HG02943 (cell line): ENCODE measurements around the gene ELOF1.
"Not testable (repeated sequence)": the region's sequence is repeated elsewhere in the genome, so short reads cannot be mapped to it uniquely, and the experiment has no call there.

Source experiments
- ATAC-seq: cut with Tn5 transposase; IDR thresholded peaks from one replicate; pipeline ENCODE4 v1.9.1; 2021; ENCODE audit warnings: mild to moderate bottlenecking, low read depth, moderate library complexity; ENCODE audit not compliant: unreplicated experiment

The ELOF1 gene

DNA sequence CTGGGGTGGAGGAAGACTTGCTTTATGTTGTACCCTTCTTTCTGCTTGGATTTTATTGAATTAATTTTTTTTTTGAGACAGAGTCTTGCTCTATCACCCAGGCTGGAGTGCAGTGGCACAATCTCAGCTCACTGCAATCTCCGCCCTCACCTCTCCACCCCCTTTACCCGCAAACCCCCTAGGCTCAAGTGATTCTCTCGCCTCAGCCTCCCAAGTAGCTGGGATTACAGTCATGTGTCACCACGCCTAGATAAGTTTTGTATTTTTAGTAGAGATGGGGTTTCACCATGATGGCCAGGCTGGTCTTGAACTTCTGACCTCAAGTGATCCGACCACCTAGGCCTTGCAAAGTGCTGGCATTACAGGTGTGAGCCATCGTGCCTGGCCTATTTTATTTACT, 14.3 kb upstream of the ELOF1 start:
- ATAC-seq, result not testable (repeated sequence)

DNA sequence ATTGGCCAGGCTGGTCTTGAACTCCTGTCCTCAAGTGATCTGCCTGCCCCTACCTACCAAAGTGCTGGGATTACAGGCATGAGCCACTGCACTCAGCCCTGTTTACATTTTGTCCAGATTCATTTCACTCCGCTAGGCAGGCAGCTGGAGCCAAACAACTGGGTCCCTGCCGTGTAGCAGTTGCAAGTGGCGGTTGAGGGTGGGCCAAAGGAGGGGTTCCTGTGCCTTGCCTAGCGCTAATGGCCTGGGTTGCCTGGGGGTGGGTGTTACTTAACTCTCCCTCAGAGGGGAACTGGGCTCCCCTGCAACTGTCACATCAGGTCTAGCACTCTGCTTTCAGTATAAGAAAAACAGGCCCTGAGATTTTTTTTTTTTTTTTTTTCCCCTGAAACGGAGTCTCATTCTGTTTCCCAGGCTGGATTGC, 11.0 kb upstream of the ELOF1 start:
- no peak for ATAC-seq

DNA sequence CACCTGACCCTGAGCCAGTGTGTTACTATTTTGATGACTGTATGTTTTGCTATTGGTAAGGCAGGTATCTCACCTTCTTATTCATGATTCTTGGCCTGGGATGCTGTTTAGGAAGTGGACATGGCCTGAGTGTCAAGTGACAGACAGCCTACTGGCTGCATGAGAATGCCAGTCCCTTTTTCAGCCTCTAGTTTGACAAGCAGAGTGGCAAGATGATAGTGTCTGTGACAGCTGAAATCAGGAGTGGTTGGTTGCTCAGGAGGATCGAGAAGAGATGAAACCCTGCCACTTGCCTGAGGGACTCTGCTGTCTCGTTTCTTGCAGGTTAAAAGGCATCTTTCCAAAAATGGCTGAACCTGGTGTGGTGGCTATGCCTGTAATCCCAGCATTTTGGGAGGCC, 7.1 kb upstream of the ELOF1 start:
- ATAC-seq, result no peak

DNA sequence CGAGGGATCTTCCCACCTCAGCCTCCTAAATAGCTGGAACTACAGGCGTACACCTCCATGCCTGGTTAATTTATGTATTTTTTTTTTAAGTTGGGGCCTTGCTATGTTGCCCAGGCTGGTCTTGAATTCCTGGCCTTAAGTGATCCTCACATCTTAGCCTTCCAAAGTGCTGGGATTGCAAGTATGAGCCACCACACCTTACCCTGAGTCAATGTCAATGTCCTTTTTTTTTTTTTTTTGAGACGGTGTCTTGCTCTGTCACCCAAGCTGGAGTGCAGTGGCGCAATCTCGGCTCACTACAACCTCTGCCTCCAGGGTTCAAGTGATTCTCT, 6.6 kb upstream of the ELOF1 start:
- not testable (repeated sequence) for ATAC-seq

DNA sequence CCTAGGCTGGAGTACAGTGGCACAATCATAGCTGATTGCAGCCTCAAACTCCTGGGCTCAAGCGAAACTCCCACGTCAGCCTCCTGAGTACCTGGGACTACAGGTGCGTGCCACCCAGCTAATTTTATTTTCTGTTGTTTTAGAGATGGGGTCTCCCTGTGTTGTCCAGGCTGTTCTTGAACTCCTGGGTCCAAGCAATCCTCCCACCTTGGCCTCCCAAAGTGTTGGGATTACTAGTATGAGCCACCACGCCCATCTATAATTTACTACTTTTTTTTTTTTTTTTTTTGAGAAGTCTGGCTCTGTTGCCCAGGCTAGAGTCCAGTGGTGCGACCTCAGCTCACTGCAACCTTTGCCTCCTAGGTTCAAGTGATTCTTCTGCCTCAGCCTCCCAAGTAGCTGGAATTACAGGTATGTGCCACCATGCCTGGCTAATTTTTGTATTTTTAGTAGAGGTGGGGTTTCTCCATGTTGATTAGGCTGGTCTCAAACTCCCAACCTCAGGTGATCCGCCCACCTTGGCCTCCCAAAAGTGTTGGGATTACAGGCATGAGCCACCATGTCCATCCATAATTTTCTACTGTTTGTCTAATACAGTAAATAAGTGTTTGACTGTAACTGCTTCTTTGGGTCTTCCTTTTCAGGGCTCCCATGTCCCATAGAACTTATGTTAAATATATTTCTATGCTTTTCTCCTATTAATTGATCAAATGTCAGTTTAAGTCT, 5.2 kb upstream of the ELOF1 start:
- not testable (repeated sequence) for ATAC-seq

DNA sequence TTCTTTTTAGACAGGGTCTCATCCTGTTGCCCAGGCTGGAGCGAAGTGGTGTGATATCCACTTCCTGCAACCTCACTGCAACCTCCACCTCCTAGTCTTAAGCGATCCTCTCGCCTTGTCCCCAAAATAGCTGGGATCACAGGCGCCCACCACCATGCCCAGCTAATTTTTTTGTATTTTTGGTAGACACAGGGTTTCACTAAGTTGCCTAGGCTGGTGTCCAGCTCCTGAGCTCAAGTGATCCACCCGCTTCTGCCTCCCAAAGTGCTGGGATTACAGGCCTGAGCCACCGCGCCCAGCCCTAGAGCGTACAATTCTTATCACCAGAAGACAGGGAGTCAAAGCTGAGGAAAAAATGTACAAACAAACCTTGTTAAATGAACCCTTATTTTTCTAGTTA, 4.5 kb upstream of the ELOF1 start:
- ATAC-seq, result no peak

DNA sequence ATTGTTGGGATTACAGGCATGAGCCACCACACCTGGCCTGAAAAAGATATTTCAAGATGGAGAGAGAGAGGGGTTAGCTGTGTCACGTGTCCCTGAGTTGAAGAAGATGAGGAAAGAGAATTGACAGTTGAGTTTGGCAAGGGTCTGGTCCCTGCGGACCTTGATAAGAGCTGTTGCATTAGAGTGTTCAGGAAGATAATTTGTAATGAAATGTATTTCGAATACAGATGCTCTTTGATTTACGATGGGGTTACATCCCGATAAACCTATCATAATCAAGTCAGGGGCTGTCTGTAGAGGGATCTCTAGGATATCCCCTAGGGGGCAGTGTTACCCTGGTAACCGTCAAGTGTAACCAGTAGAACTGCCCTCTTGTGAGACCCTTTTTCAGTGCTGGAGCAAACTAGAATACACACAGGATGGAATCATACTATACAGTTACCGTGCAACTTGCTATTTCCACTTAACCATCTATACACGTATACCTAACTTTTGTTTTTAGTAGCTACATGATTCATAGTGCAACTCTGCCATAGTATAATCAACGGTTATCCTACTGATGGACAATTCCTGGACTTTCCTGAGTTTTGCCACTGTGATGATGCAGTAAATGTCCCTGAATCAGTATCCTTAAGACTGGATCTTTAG, 1.5 kb upstream of the ELOF1 start:
- ATAC-seq, result no peak

DNA sequence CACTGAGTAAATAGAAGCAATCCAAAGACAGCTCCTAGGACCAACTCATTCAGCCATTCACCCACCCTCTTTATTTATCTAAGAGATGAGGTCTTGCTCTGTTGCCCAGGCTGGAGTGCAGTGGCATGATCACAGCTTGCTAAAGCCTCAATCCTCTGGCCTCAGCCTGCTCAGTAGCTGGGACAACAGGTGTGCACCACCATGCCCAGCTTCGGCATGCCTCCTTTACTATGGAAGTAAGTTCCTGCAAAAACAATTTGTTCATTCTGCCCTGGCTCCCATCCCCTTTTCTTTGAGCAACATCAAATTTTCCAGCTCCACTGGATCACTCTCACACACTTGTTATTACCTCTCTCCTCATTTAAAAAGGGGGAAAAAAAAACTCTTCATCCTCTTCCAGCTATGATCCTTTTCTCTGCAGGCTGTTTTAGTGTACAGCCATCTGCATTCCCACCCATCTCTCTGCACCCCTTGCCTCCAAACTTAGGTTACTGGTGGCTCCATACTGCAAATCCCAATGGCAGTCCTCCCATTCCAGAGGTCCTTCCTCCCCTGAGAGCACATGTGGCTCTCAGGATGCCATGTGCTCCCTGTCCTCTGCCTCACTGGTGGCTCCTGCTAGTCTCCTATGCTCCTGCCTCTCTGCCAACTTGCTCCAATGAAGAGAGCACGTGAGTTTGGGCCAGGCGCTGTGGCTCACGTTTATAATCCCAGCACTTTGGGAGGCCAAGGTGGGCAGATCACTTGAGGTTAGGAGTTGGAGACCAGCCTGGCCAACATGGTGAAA, 2.2 kb downstream of the ELOF1 start:
- ATAC-seq, result no peak

DNA sequence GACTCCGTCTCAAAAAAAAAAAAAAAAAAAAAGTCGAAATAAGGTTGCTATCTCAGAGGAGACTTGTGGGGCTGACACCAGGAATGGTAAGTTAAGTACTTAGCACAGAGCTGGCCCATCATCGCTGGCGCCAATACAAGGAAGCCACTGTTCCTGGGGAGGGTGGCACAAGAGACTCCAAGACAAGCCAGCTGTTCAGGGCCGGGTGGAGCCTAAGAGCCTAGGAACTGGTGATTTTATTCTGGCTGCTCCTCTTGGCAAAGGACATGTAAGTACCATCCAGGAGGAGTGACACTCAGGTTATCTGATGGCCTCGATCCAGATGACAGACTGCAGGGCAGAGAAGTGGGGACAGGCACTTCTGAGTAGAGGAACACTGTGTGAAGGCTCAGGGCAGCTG, 3.8 kb downstream of the ELOF1 start:
- no peak for ATAC-seq

DNA sequence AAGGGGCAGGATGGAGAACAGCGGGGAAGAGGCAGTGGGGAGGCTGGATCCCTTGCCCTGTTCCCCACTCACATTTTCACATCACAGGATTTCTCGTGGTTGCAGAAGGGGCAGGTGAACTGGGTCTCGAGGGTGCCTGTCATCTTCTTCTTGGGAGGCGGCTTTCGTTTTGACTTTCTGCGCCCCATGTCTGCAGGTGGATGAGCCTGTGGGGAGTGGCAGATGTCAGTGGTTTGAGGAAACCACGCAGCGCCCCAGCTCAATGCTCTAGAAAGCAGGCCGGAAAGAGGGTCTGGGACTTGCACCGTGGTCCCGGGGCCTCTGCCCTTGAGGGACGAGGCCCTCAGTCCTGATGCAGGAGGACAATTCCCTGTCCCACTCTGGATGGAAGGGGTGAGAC, 4.9 kb downstream of the ELOF1 start:
- ATAC-seq, result no peak

DNA sequence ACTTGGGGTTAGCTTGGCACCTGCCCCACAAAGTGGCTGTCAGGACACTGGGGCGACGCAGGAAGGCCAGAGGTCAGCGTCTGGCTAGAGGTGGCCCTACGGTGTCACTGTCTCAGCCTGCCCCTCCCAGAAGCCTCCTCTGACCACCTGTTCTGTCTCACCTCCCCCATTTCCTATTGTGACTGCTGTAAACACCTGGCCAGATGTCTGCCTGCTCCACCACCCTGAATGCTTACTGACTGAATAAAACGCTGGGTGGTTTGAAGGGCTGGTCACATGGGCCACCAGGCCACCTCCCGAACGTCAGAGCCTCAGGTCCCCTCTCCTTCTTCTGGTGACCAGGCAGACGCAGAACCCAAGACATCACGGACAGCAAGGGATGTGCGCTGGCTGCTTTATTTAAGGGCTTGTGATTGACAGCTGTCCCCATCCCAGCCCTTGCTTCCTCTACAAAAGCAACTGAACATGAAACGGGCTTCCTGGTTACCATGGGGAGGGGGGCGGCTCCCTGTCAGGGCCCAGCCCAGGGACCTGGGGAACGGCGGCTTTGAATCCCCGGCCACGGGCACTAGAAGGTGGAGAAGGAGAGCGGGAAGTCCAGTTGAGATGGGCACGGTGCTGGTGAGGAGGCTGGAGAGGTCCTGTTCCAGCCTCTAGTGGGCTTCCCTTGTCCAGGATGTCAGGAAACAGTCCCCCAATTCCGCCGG, 6.2 kb downstream of the ELOF1 start:
- no peak for ATAC-seq

DNA sequence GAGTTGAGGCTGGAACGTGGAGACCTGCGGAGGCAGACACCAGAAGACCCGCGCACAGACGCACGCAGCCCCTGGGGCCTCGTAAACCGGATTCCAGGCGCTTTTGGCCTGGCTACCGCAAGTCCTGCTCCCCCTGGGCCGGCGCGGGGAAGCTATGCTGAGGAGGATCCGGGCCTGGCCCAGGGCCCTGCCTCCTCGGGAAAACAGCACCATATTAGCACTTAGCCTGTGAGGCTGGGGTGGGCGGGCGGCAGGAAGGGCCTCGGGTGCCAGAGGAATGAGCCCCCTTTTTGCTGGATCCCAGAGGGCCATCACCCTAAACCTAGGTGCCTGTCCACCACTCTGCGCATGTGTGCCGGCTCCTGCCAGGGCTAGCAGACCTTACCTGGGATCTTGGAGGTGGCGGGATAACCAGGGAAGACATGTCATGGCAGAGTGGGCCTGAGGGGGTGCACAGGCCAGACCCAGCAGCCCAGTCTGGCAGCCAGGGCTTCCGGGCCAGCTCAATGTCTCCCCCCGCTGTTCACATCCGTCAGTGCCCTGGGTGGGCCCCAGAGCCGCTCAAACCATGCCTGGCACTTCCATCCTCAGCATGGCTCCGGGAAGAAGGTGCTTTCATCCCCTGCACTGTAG, 7.3 kb downstream of the ELOF1 start:
- no peak for ATAC-seq

DNA sequence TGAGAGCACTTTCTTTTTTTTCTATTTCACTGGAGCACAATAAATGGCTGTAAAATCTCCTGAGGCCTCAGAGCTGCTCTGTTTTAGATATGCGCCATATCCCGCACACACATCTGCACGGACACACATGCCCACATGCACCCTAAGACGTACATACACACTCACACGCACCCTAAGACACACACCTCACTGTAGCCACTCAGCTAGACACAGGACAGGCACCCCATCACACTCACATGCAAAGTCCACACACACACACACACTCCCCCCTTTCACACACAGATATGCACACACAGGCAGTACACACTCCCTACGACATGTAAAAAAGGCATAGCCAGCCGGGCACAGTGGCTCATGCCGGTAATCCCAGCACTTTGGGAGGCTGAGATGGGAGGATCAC, 8.8 kb downstream of the ELOF1 start:
- ATAC-seq, result no peak

DNA sequence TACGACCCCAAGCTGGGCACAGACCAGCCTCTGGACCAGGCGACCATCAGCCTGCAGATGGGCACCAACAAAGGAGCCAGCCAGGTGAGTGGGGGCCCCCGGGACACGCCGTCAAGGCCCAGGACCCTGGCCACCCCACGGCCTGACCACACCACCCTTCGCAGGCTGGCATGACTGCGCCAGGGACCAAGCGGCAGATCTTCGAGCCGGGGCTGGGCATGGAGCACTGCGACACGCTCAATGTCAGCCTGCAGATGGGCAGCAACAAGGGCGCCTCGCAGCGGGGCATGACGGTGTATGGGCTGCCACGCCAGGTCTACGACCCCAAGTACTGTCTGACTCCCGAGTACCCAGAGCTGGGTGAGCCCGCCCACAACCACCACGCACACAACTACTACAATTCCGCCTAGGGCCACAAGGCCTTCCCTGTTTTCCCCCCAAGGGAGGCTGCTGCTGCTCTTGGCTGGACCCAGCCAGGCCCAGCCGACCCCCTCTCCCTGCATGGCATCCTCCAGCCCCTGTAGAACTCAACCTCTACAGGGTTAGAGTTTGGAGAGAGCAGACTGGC, 9.6 kb downstream of the ELOF1 start:
- no peak for ATAC-seq

DNA sequence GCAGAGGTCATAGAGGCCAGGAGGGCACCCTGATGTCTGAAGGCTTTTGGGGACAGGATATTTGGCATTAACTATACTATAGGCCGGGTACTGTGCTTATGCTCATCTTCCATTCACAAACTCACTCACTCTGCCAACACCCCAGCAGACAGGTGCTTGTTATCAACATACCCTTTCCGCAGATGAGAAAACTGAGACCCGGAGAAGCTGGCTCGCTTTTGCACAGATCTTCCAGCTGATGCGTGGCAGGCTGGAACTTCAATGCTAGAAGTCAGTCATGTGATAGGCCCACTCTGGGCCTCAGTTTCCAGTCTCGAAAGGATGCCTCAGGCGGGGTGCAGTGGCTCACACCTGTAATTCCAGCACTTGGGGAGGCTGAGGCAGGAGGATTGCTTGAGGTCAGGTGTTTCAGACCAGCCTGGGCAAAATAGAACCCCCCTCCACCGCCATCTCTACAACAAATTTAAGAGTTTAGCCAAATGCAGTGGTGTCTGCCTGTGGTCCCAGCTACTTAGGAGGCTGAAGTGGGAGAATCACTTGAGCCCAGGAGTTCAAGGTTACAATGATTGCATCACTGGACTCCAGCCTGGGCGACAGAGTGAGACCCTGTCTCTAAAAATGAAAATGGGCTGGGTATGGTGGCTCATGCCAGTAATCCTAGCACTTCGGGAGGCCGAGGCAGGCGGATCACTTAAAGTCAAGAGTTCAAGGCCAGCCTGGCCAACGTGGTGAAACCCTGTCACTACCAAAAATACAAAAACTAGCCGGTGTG, 10.9 kb downstream of the ELOF1 start:
- no peak for ATAC-seq

DNA sequence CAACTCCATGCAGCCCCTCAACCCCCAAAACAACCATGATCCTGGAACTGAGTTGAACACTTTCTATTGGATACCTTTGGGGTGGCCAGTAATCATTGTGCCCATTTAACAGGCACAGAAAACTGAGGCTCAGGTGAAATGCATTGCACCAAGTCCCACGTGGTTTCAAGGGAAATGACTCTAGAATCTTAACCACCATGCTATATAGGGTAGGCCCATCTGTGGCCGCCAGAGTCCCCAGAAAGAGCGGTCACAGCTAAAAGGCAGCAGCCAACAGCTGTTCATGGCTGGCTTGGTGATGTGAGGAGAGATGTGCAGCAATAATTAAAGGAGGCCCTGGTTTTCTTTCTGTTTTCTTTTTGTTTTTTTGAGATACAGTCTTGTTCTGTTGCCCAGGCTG, 17.8 kb downstream of the ELOF1 start:
- no peak for ATAC-seq

DNA sequence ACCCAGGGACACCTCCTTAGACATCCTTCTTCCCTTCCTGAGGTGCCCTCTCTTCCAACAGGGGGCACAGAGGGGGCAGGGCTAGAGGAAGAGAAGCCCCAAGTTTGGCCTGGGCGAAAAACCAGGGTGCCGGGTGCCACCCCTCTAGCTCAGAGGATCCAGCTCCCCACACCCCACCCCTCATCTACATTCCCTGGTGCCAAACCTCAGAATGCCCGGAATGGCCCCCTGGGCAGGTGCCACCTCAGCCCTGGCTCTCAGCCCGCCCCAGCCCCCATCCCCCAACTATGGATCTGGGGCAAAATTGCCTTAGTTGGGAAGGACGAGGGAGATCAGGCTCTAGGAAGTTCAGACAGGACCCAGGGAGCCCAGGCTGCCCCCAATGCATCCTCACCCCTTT, 18.4 kb downstream of the ELOF1 start:
- no peak for ATAC-seq

DNA sequence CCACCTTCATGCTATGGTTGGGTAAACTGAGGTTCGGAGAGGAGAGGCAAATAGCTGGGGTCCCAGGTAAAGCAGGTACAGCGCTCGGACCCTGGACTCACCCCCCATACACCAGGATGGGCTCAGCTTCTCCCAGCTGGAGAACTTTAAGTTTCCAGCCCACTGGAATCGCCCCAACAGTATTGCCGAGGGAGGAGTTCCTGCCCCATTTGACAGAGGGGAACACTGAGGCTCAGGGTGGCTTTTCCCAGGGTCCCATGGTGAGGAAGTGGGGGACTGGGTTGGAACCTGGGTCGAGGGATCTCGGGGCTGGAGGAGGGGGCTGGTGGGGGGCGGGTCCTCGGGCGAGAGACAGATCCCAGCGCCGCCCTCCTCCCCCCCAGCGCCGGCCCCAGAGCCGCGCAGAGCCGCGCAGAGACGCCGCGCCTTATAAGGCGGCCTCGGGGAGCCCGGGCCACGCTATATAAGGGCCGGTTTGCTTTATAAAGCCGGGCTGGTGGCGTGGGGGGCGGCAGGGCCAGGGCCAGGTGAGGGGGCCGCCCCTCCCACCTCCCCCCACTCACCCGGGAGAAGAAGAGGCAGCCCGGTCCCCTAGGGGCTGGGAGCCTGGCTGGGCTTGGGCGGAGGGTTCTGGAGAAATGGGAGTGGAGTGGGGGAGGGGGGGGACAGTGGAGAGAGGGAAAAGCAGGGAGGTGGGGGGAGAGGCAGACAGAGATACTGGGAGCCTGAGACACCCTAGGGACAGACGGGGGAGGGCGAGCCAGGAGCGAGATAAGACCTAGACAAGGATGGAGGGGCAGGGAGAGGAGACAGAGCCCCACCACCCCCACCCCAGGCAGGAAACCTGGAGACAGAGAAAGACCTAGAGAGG, 19.3 kb downstream of the ELOF1 start:
- no peak for ATAC-seq
